HEK293 (cell line): ENCODE data around the gene NECTIN2.

Experiments
- GFI1B ChIP-seq: fragments of 450-650 bp; formaldehyde crosslinking; IDR thresholded peaks from 2 replicates; pipeline ENCODE4 v1.5.1; 2016; ENCODE audit warnings: missing biosample characterization, missing genetic modification characterization
- HOXC10 ChIP-seq: sonication (generic); formaldehyde crosslinking; IDR thresholded peaks from 2 replicates; pipeline ENCODE4 v1.8.1; 2023; ENCODE audit warnings: mild to moderate bottlenecking, missing genetic modification reagents
- SALL2 ChIP-seq: fragments of 450-650 bp; formaldehyde crosslinking; IDR thresholded peaks from 2 replicates; pipeline ENCODE4 v1.5.0; 2017; ENCODE audit warnings: missing biosample characterization, mild to moderate bottlenecking, missing genetic modification characterization, borderline replicate concordance
- ZBTB21 ChIP-seq: fragments of 450-650 bp; formaldehyde crosslinking; IDR thresholded peaks from 2 replicates; pipeline ENCODE4 v1.5.1; 2017; ENCODE audit warnings: missing biosample characterization, missing genetic modification characterization
- ZNF248 ChIP-seq: fragments of 450-650 bp; formaldehyde crosslinking; IDR thresholded peaks from 2 replicates; pipeline ENCODE4 v1.5.1; 2017; ENCODE audit warnings: missing biosample characterization, missing genetic modification characterization
- ZNF311 ChIP-seq: fragments of 450-650 bp; formaldehyde crosslinking; IDR thresholded peaks from 2 replicates; pipeline ENCODE4 v1.5.1; 2017; ENCODE audit warnings: missing biosample characterization, missing genetic modification characterization, borderline replicate concordance
- ZNF391 ChIP-seq: fragments of 450-650 bp; formaldehyde crosslinking; IDR thresholded peaks from 2 replicates; pipeline ENCODE4 v1.5.1; 2016; ENCODE audit warnings: low read depth, missing biosample characterization, missing genetic modification characterization, borderline replicate concordance
- ZNF530 ChIP-seq: fragments of 450-650 bp; formaldehyde crosslinking; IDR thresholded peaks from 2 replicates; pipeline ENCODE4 v1.5.1; 2016; ENCODE audit warnings: low read depth, missing biosample characterization, missing genetic modification characterization
- ZNF830 ChIP-seq: fragments of 450-650 bp; IDR thresholded peaks from 2 replicates; pipeline ENCODE4 v1.5.0; 2018; ENCODE audit warnings: missing biosample characterization, missing genetic modification characterization, low read depth, mild to moderate bottlenecking, moderate library complexity
- TF ChIP-seq, protein P1 (sequence below): fragments of 450-650 bp; formaldehyde crosslinking; IDR thresholded peaks from 2 replicates; pipeline ENCODE4 v1.5.1; 2016; ENCODE audit warnings: missing biosample characterization, missing genetic modification characterization
- TF ChIP-seq, protein P2 (sequence below): fragments of 450-650 bp; formaldehyde crosslinking; IDR thresholded peaks from 2 replicates; pipeline ENCODE4 v1.5.1; 2016; ENCODE audit warnings: missing biosample characterization, missing genetic modification characterization, borderline replicate concordance
- TF ChIP-seq, protein P3 (sequence below): fragments of 450-650 bp; IDR thresholded peaks from 2 replicates; pipeline ENCODE4 v1.5.1; 2018; ENCODE audit warnings: missing biosample characterization, mild to moderate bottlenecking, missing genetic modification characterization
- TF ChIP-seq, protein P4 (sequence below): fragments of 450-650 bp; formaldehyde crosslinking; IDR thresholded peaks from 2 replicates; pipeline ENCODE4 v1.5.1; 2016; ENCODE audit warnings: missing biosample characterization, missing genetic modification characterization, low read depth
- TF ChIP-seq, protein P5 (sequence below): fragments of 450-650 bp; formaldehyde crosslinking; IDR thresholded peaks from 2 replicates; pipeline ENCODE4 v1.5.1; 2016; ENCODE audit warnings: missing biosample characterization, missing genetic modification characterization, borderline replicate concordance

DNA sequence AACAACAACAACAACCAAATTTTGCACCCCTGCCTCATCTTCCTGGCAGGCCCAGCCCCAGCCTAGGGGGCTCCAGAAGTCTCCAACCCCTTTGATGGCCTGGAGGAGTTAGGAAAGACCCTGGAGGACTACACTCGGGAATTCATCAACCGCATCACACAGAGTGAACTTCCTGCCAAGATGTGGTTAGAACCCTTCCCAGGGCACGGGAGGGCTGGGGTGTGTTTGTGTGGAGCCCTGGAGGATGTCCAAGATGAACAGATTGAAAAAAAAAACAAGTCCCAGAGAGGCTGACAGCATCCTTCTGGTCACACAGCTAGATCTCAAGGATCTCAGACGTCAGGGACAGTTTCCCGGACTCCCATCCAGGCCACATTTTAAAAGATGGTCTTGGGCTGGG, 81.6 kb downstream of the NECTIN2 start:
- TF ChIP-seq ZNF248 = no peak
- TF ChIP-seq ZNF391 = no peak
- TF ChIP-seq, protein P1, sequence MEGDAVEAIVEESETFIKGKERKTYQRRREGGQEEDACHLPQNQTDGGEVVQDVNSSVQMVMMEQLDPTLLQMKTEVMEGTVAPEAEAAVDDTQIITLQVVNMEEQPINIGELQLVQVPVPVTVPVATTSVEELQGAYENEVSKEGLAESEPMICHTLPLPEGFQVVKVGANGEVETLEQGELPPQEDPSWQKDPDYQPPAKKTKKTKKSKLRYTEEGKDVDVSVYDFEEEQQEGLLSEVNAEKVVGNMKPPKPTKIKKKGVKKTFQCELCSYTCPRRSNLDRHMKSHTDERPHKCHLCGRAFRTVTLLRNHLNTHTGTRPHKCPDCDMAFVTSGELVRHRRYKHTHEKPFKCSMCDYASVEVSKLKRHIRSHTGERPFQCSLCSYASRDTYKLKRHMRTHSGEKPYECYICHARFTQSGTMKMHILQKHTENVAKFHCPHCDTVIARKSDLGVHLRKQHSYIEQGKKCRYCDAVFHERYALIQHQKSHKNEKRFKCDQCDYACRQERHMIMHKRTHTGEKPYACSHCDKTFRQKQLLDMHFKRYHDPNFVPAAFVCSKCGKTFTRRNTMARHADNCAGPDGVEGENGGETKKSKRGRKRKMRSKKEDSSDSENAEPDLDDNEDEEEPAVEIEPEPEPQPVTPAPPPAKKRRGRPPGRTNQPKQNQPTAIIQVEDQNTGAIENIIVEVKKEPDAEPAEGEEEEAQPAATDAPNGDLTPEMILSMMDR (tag by site-specific recombination) = no peak
- TF ChIP-seq, protein P2, sequence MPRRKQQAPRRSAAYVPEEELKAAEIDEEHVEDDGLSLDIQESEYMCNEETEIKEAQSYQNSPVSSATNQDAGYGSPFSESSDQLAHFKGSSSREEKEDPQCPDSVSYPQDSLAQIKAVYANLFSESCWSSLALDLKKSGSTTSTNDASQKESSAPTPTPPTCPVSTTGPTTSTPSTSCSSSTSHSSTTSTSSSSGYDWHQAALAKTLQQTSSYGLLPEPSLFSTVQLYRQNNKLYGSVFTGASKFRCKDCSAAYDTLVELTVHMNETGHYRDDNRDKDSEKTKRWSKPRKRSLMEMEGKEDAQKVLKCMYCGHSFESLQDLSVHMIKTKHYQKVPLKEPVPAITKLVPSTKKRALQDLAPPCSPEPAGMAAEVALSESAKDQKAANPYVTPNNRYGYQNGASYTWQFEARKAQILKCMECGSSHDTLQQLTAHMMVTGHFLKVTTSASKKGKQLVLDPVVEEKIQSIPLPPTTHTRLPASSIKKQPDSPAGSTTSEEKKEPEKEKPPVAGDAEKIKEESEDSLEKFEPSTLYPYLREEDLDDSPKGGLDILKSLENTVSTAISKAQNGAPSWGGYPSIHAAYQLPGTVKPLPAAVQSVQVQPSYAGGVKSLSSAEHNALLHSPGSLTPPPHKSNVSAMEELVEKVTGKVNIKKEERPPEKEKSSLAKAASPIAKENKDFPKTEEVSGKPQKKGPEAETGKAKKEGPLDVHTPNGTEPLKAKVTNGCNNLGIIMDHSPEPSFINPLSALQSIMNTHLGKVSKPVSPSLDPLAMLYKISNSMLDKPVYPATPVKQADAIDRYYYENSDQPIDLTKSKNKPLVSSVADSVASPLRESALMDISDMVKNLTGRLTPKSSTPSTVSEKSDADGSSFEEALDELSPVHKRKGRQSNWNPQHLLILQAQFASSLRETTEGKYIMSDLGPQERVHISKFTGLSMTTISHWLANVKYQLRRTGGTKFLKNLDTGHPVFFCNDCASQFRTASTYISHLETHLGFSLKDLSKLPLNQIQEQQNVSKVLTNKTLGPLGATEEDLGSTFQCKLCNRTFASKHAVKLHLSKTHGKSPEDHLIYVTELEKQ (tag by site-specific recombination) = no peak
- TF ChIP-seq, protein P3, sequence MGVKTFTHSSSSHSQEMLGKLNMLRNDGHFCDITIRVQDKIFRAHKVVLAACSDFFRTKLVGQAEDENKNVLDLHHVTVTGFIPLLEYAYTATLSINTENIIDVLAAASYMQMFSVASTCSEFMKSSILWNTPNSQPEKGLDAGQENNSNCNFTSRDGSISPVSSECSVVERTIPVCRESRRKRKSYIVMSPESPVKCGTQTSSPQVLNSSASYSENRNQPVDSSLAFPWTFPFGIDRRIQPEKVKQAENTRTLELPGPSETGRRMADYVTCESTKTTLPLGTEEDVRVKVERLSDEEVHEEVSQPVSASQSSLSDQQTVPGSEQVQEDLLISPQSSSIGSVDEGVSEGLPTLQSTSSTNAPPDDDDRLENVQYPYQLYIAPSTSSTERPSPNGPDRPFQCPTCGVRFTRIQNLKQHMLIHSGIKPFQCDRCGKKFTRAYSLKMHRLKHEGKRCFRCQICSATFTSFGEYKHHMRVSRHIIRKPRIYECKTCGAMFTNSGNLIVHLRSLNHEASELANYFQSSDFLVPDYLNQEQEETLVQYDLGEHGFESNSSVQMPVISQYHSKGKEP (tag by site-specific recombination) = no peak
- TF ChIP-seq ZNF311 (tag by site-specific recombination) = no peak
- no peak for TF ChIP-seq ZBTB21 (tag by site-specific recombination)
- TF ChIP-seq ZNF530 = no peak
- TF ChIP-seq, protein P4, sequence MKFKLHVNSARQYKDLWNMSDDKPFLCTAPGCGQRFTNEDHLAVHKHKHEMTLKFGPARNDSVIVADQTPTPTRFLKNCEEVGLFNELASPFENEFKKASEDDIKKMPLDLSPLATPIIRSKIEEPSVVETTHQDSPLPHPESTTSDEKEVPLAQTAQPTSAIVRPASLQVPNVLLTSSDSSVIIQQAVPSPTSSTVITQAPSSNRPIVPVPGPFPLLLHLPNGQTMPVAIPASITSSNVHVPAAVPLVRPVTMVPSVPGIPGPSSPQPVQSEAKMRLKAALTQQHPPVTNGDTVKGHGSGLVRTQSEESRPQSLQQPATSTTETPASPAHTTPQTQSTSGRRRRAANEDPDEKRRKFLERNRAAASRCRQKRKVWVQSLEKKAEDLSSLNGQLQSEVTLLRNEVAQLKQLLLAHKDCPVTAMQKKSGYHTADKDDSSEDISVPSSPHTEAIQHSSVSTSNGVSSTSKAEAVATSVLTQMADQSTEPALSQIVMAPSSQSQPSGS = no peak
- no peak for TF ChIP-seq HOXC10
- TF ChIP-seq GFI1B (tag by site-specific recombination) = no peak
- TF ChIP-seq, protein P5, sequence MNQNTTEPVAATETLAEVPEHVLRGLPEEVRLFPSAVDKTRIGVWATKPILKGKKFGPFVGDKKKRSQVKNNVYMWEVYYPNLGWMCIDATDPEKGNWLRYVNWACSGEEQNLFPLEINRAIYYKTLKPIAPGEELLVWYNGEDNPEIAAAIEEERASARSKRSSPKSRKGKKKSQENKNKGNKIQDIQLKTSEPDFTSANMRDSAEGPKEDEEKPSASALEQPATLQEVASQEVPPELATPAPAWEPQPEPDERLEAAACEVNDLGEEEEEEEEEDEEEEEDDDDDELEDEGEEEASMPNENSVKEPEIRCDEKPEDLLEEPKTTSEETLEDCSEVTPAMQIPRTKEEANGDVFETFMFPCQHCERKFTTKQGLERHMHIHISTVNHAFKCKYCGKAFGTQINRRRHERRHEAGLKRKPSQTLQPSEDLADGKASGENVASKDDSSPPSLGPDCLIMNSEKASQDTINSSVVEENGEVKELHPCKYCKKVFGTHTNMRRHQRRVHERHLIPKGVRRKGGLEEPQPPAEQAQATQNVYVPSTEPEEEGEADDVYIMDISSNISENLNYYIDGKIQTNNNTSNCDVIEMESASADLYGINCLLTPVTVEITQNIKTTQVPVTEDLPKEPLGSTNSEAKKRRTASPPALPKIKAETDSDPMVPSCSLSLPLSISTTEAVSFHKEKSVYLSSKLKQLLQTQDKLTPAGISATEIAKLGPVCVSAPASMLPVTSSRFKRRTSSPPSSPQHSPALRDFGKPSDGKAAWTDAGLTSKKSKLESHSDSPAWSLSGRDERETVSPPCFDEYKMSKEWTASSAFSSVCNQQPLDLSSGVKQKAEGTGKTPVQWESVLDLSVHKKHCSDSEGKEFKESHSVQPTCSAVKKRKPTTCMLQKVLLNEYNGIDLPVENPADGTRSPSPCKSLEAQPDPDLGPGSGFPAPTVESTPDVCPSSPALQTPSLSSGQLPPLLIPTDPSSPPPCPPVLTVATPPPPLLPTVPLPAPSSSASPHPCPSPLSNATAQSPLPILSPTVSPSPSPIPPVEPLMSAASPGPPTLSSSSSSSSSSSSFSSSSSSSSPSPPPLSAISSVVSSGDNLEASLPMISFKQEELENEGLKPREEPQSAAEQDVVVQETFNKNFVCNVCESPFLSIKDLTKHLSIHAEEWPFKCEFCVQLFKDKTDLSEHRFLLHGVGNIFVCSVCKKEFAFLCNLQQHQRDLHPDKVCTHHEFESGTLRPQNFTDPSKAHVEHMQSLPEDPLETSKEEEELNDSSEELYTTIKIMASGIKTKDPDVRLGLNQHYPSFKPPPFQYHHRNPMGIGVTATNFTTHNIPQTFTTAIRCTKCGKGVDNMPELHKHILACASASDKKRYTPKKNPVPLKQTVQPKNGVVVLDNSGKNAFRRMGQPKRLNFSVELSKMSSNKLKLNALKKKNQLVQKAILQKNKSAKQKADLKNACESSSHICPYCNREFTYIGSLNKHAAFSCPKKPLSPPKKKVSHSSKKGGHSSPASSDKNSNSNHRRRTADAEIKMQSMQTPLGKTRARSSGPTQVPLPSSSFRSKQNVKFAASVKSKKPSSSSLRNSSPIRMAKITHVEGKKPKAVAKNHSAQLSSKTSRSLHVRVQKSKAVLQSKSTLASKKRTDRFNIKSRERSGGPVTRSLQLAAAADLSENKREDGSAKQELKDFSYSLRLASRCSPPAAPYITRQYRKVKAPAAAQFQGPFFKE = no peak
- no peak for TF ChIP-seq ZNF830 (tag by site-specific recombination)
- TF ChIP-seq SALL2 = no peak
